ENCODE measurements around the gene ADARB2. TPM values are rescaled to one million over a fixed set of nuclear protein-coding genes. Genes with fewer than 3 reads are reported as not detected.

ADARB2 gene
- total and polyA plus RNA-seq, 2 experiments from 2014 or later, result not detected

DNA sequence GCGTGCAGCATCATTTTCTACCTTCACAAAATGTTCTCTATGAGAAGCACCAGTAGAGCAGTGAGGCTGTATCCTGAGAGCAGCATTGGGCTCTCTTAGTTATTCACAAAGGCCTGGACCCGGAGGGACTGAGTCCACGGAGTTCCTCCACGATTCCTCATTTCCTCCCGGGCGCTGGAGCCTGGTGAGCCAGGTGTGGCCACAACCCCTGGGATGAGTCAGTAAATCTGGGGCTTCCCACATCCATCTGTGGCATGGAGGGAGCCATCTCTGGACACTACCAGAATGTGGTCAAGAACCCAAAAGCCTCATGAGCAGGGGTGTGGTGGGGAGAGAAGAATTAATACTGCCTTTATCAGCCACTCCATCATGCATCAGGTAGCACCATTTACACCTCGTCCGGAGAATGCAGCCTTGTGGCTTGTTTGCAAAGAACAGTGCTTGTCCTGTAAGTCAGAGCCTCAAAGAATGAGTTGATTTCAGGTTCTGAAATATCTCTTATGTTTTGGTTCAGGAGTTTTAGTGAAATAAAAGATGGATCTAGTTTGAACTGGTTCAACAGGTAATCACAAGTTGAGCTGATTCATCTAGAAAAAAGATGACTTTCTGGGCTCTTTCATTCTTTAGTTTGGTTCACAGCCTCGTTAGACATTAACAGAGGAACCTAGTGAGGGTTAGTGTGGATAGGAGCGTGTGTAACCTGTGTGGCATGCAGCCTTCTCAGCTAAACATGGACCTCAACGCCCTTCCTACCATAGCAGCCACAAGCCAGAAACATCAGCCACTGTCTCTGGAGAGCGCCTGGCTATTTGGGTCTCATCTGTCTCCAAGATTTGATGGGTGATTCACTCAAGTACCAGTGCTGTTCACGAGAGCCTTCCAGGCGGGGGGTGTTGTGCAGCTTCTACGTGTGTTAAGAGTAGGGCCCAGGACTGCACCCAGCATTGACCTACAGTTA lies 586.0 kb downstream of the ADARB2 start:
- Histone ChIP-seq H3K4me2 (ENCODE audit: unreplicated experiment) (no peak overlapping the region), H3K9me3 (ENCODE audit: low read depth) (no peaks in the 10 kb centered on the region), H3K36me3 (ENCODE audit: low read depth) (no peaks in the 10 kb centered on the region), H2AFZ (0 out of 2 replicates have a peak overlapping the region, but pooled peaks have one; percentile 31), H3K27ac (no peak overlapping the region), H3F3A (ENCODE audit: insufficient read depth) (no peaks in the 10 kb centered on the region), H3K4me3 (no peak overlapping the region), H3K27me3 (replicated peaks; ENCODE audit: insufficient read depth) (peaks cover 9% of the 10 kb centered on the region), H3K4me1 (ENCODE audit: insufficient read depth) (no peaks in the 10 kb centered on the region), H3K79me2 (ENCODE audit: insufficient read depth) (no peaks in the 10 kb centered on the region), H4K20me1 (ENCODE audit: insufficient read depth) (no peaks in the 10 kb centered on the region), H3K9me2 (ENCODE audit: insufficient read depth) (no peaks in the 10 kb centered on the region), H3K9ac (no peak overlapping the region)
- TF ChIP-seq EZH2phosphoT487 (IDR thresholded peaks at IDR 0.05; ENCODE audit: insufficient read depth, low read depth) (no peak), EZH2 (IDR thresholded peaks at IDR 0.05; ENCODE audit: insufficient read depth, poor library complexity, severe bottlenecking) (no peak)
- DNase-seq, result peak; percentile 77
- WGBS, 2 experiments (ENCODE audit: low coverage in 1 of 2, low lambda C conversion rate in 2 of 2, missing lambda C conversion rate in 2 of 2), result 33% methylated on average over 15 of the region's 15 CpGs
- in situ Hi-C loops (cut with MboI), result no loop called here

DNA sequence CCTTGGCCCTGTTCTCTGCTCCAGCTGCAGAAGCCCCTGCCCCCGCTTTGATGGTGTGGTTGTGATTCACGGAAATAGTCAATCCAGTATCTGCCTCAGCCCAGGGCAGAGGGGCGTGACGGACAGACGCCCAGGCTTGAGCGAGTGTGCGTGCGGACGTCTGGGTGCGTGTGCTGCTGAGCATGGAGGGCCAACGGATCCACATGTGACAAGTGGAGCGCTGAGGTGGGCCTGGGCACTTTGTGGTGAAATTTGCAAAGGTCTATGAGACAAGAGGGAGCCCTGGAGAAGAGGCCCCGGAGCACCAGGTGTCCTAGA lies 586.7 kb downstream of the ADARB2 start:
- H3K4me1 ChIP-seq (ENCODE audit: insufficient read depth), result no peaks in the 10 kb centered on the region
- H3K79me2 ChIP-seq (ENCODE audit: insufficient read depth), result no peaks in the 10 kb centered on the region
- in situ Hi-C loops (cut with MboI), result no loop called here
- H3K27me3 ChIP-seq (replicated peaks; ENCODE audit: insufficient read depth), result peaks cover 9% of the 10 kb centered on the region
- 47 to 53% methylated on average over 13 of the region's 13 CpGs for WGBS, 2 experiments (ENCODE audit: low coverage in 1 of 2, low lambda C conversion rate in 2 of 2, missing lambda C conversion rate in 2 of 2)
- H3K27ac ChIP-seq, result no peak overlapping the region
- no peak overlapping the region for H2AFZ ChIP-seq
- H3K9ac ChIP-seq, result no peak overlapping the region
- H3K9me2 ChIP-seq (ENCODE audit: insufficient read depth), result no peaks in the 10 kb centered on the region
- H3K9me3 ChIP-seq (ENCODE audit: low read depth), result no peaks in the 10 kb centered on the region
- H3K36me3 ChIP-seq (ENCODE audit: low read depth), result no peaks in the 10 kb centered on the region
- TF ChIP-seq EZH2 (IDR thresholded peaks at IDR 0.05; ENCODE audit: insufficient read depth, poor library complexity, severe bottlenecking) (no peak), EZH2phosphoT487 (IDR thresholded peaks at IDR 0.05; ENCODE audit: insufficient read depth, low read depth) (no peak)
- no peak overlapping the region for H3K4me2 ChIP-seq (ENCODE audit: unreplicated experiment)
- no peak for DNase-seq
- no peaks in the 10 kb centered on the region for H3F3A ChIP-seq (ENCODE audit: insufficient read depth)
- no peak overlapping the region for H3K4me3 ChIP-seq
- no peaks in the 10 kb centered on the region for H4K20me1 ChIP-seq (ENCODE audit: insufficient read depth)

GRCh38 chr10:1149793-1150637 lies 587.3 kb downstream of the ADARB2 start:
- Histone ChIP-seq H4K20me1 (ENCODE audit: insufficient read depth) (no peaks in the 10 kb centered on the region), H3K4me1 (ENCODE audit: insufficient read depth) (no peaks in the 10 kb centered on the region), H3K9me3 (ENCODE audit: low read depth) (no peaks in the 10 kb centered on the region), H3K79me2 (ENCODE audit: insufficient read depth) (no peaks in the 10 kb centered on the region), H3K4me3 (no peak overlapping the region), H3K36me3 (ENCODE audit: low read depth) (no peaks in the 10 kb centered on the region), H3K27ac (no peak overlapping the region), H3K4me2 (ENCODE audit: unreplicated experiment) (no peak overlapping the region), H3K9me2 (ENCODE audit: insufficient read depth) (no peaks in the 10 kb centered on the region), H3K27me3 (replicated peaks; ENCODE audit: insufficient read depth) (peaks cover 9% of the 10 kb centered on the region), H2AFZ (no peak overlapping the region), H3F3A (ENCODE audit: insufficient read depth) (no peaks in the 10 kb centered on the region), H3K9ac (no peak overlapping the region)
- in situ Hi-C loops (cut with MboI), result no loop called here
- WGBS, 2 experiments (ENCODE audit: low coverage in 1 of 2, low lambda C conversion rate in 2 of 2, missing lambda C conversion rate in 2 of 2), result 48 to 59% methylated on average over 22 of the region's 23 CpGs
- no peak for DNase-seq
- TF ChIP-seq EZH2 (IDR thresholded peaks at IDR 0.05; ENCODE audit: insufficient read depth, poor library complexity, severe bottlenecking) (no peak), EZH2phosphoT487 (IDR thresholded peaks at IDR 0.05; ENCODE audit: insufficient read depth, low read depth) (no peak)

DNA sequence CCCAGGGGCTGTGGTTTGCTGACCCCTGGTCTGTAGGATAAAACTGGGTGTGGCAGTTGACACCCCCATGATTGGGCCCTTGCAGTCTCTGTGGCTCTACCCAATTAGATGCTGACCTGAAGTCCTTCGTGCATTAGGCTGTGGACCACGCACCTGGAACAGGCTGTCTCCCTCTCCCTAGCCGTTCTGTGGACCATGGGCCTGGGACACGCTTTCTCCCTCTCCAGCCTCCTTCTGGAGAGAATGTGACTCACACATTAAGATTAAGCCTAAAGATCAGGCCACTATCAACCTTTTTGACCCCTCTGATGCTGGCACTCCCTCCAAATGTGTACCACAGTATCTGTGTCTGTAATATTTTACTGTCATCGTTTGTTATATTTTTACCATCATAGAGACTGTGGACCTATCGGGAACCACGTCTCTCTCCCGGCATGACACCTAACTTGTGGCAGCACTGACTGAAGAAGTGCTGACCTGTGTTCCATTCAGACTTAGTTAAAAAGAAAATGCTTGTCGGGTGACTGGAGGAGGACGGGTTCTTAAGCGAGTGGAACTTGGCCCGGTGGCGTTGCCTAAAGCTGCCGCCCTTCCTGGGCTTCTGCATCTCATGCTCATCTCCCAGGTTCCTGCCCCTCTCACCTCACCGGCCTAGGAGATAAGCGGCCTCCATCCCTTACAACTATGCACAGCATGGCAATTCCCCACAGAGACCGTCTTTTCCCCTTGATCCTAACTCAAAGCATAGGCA lies 588.3 kb downstream of the ADARB2 start:
- Histone ChIP-seq H3F3A (ENCODE audit: insufficient read depth) (no peaks in the 10 kb centered on the region), H3K4me2 (ENCODE audit: unreplicated experiment) (no peak overlapping the region), H3K9me3 (ENCODE audit: low read depth) (no peaks in the 10 kb centered on the region), H3K4me1 (ENCODE audit: insufficient read depth) (no peaks in the 10 kb centered on the region), H2AFZ (no peak overlapping the region), H3K9me2 (ENCODE audit: insufficient read depth) (no peaks in the 10 kb centered on the region), H3K36me3 (ENCODE audit: low read depth) (no peaks in the 10 kb centered on the region), H3K4me3 (no peak overlapping the region), H3K27ac (no peak overlapping the region), H3K79me2 (ENCODE audit: insufficient read depth) (no peaks in the 10 kb centered on the region), H3K27me3 (replicated peaks; ENCODE audit: insufficient read depth) (peaks cover 2% of the 10 kb centered on the region; the same call in 1 of the 2 replicates), H3K9ac (no peak overlapping the region), H4K20me1 (ENCODE audit: insufficient read depth) (no peaks in the 10 kb centered on the region)
- no peak for DNase-seq
- in situ Hi-C loops (cut with MboI), result no loop called here
- TF ChIP-seq EZH2 (IDR thresholded peaks at IDR 0.05; ENCODE audit: insufficient read depth, poor library complexity, severe bottlenecking), result no peak
- no peak for TF ChIP-seq EZH2phosphoT487 (IDR thresholded peaks at IDR 0.05; ENCODE audit: insufficient read depth, low read depth)
- WGBS, 2 experiments (ENCODE audit: low coverage in 1 of 2, low lambda C conversion rate in 2 of 2, missing lambda C conversion rate in 2 of 2), result 60 to 61% methylated on average over 17 of the region's 17 CpGs
